GM11168 (cell line): Measurements from ENCODE around the gene BEST3.

Experiments
- in situ Hi-C: fragments of 300-500 bp; cut with MboI; formaldehyde crosslinking; loops from one replicate; pipeline ENCODE4 v1.12.0; 2022; ENCODE audit warnings: low sequenced_read_pairs; ENCODE audit not compliant: unreplicated experiment

The BEST3 gene

GRCh38 chr12:69698769-69699540, at the start of gene BEST3:
BEST3 (minus strand) TSS chr12:69699303; CDS start chr12:69697798, 1,505 bp downstream.
- in situ Hi-C loops: no loop called here

- in situ Hi-C loops: no loop called here
Observed at GRCh38 chr12:69744109-69744508, 45.0 kb upstream of the BEST3 start.

- in situ Hi-C loops: no loop called here
Observed at GRCh38 chr12:69739287-69740191, 40.4 kb upstream of the BEST3 start.

- in situ Hi-C loops: no loop called here
Observed at GRCh38 chr12:69738351-69739286, 39.5 kb upstream of the BEST3 start, which contains the start of gene RAB3IP. RAB3IP (plus strand) TSS chr12:69738860; CDS start chr12:69755409, 16,549 bp downstream.

GRCh38 chr12:69733638-69734037, 34.5 kb upstream of the BEST3 start:
- in situ Hi-C loops: no loop called here

- in situ Hi-C loops: no loop called here
Observed at GRCh38 chr12:69732088-69732487, 33.0 kb upstream of the BEST3 start.

- in situ Hi-C loops: no loop called here
Observed at GRCh38 chr12:69726922-69727321, 27.8 kb upstream of the BEST3 start.

- in situ Hi-C loops: no loop called here
Observed at GRCh38 chr12:69720750-69721149, 21.6 kb upstream of the BEST3 start.

- in situ Hi-C loops: no loop called here
Observed at GRCh38 chr12:69719336-69720316, 20.5 kb upstream of the BEST3 start.

- in situ Hi-C loops: no loop called here
Observed at GRCh38 chr12:69714542-69714941, 15.4 kb upstream of the BEST3 start.

- in situ Hi-C loops: no loop called here
Observed at GRCh38 chr12:69712826-69713225, 13.7 kb upstream of the BEST3 start.

GRCh38 chr12:69708649-69709048, 9.5 kb upstream of the BEST3 start:
- in situ Hi-C loops: no loop called here

- in situ Hi-C loops: no loop called here
Observed at GRCh38 chr12:69704357-69704756, 5.3 kb upstream of the BEST3 start.

GRCh38 chr12:69703146-69703642, 4.1 kb upstream of the BEST3 start:
- in situ Hi-C loops: no loop called here

- in situ Hi-C loops: no loop called here
Observed at GRCh38 chr12:69701826-69702225, 2.7 kb upstream of the BEST3 start.

- in situ Hi-C loops: no loop called here
Observed at GRCh38 chr12:69698054-69698453, 1.0 kb downstream of the BEST3 start.

GRCh38 chr12:69694123-69694522, 5.0 kb downstream of the BEST3 start:
- in situ Hi-C loops: no loop called here

GRCh38 chr12:69689638-69690037, 9.5 kb downstream of the BEST3 start:
- in situ Hi-C loops: no loop called here
